NOMO-1 (cell line): Measurements from ENCODE around the gene BMPR1B.
"Not testable (repeated sequence)": the region's sequence is repeated elsewhere in the genome, so short reads cannot be mapped to it uniquely, and the experiment has no call there.

ENCODE experiments used
- DNase-seq, 2 experiments: peaks; one replicate each; lab custom pipeline; 2025; ENCODE audit not compliant: unreplicated experiment in 2 of 2; lab: John Stamatoyannopoulos, UW

Gene BMPR1B

GRCh38 chr4:94831607-94832006 lies 73.9 kb downstream of the BMPR1B start:
- DNase-seq, result no peak

GRCh38 chr4:94832329-94832728 lies 74.6 kb downstream of the BMPR1B start:
- not testable (repeated sequence) for DNase-seq

- DNase-seq, result no peak
Observed at GRCh38 chr4:94833394-94833793, 75.6 kb downstream of the BMPR1B start.

- no peak for DNase-seq
Observed at GRCh38 chr4:94834501-94834900, 76.7 kb downstream of the BMPR1B start.

- not testable (repeated sequence) for DNase-seq
Observed at GRCh38 chr4:94841166-94841863, 83.6 kb downstream of the BMPR1B start.

GRCh38 chr4:94841864-94842221 lies 84.1 kb downstream of the BMPR1B start:
- no peak for DNase-seq

GRCh38 chr4:94843216-94843615 lies 85.5 kb downstream of the BMPR1B start:
- DNase-seq, result no peak

- DNase-seq, result no peak
Observed at GRCh38 chr4:94848326-94848725, 90.6 kb downstream of the BMPR1B start.

- no peak for DNase-seq
Observed at GRCh38 chr4:94849901-94850300, 92.1 kb downstream of the BMPR1B start.

GRCh38 chr4:94852616-94853015 lies 94.9 kb downstream of the BMPR1B start:
- no peak for DNase-seq

GRCh38 chr4:94856030-94856429 lies 98.3 kb downstream of the BMPR1B start:
- DNase-seq, result no peak

- no peak for DNase-seq
Observed at GRCh38 chr4:94870146-94870545, 112.4 kb downstream of the BMPR1B start.

- no peak for DNase-seq
Observed at GRCh38 chr4:94871644-94872305, 114.0 kb downstream of the BMPR1B start.

GRCh38 chr4:94877973-94878372 lies 120.2 kb downstream of the BMPR1B start:
- no peak for DNase-seq

GRCh38 chr4:94880956-94881355 lies 123.2 kb downstream of the BMPR1B start:
- no peak for DNase-seq

GRCh38 chr4:94882756-94883155 lies 125.0 kb downstream of the BMPR1B start:
- DNase-seq, result no peak

GRCh38 chr4:94887027-94887426 lies 129.3 kb downstream of the BMPR1B start:
- DNase-seq, result no peak

GRCh38 chr4:94889523-94889922 lies 131.8 kb downstream of the BMPR1B start:
- DNase-seq, result no peak

- no peak for DNase-seq
Observed at GRCh38 chr4:94889946-94890345, 132.2 kb downstream of the BMPR1B start.

- DNase-seq, result no peak
Observed at GRCh38 chr4:94890579-94890978, 132.8 kb downstream of the BMPR1B start.

GRCh38 chr4:94892051-94892450 lies 134.3 kb downstream of the BMPR1B start:
- DNase-seq, result no peak

GRCh38 chr4:94895081-94895480 lies 137.3 kb downstream of the BMPR1B start:
- DNase-seq, result no peak

- DNase-seq, result no peak
Observed at GRCh38 chr4:94897023-94897422, 139.3 kb downstream of the BMPR1B start.
